Stomach smooth muscle (tissue), 2 donors: ENCODE measurements around the gene CLOCK.

Source experiments
- H3K27ac ChIP-seq: one replicate; pipeline ENCODE4 v1.7.0; 2013; ENCODE audit warnings: mild to moderate bottlenecking, low read length, inconsistent platforms
- H3K27me3 ChIP-seq, 2 donors: one replicate each; pipeline ENCODE4 v1.7.0; 2013; ENCODE audit warnings: low read length in 2 of 2; ENCODE audit not compliant: insufficient read depth in 2 of 2, control insufficient read depth in 1 of 2
- H3K36me3 ChIP-seq, 2 donors: one replicate each; pipeline ENCODE4 v1.7.0; 2013; ENCODE audit warnings: low read length in 2 of 2; ENCODE audit not compliant: control insufficient read depth in 2 of 2, insufficient read depth in 2 of 2
- H3K4me1 ChIP-seq: one replicate; pipeline ENCODE4 v1.7.0; 2013; ENCODE audit warnings: low read length; ENCODE audit not compliant: control insufficient read depth, insufficient read depth
- H3K4me3 ChIP-seq, 2 donors: one replicate each; pipeline ENCODE4 v1.7.0; 2013; ENCODE audit warnings: low read length in 2 of 2
- H3K9ac ChIP-seq, 2 donors: one replicate each; pipeline ENCODE4 v1.7.0; 2013; ENCODE audit warnings: low read length in 2 of 2, mild to moderate bottlenecking in 1 of 2
- H3K9me3 ChIP-seq, 2 donors: one replicate each; pipeline ENCODE4 v1.7.0; 2013; ENCODE audit warnings: low read length in 2 of 2; ENCODE audit not compliant: control insufficient read depth in 2 of 2
- donor health status: healthy.
- donor health status: Pancreatic carcinoma.

Gene CLOCK

GRCh38 chr4:55475394-55476243 lies 71.1 kb downstream of the CLOCK start:
- Histone ChIP-seq H3K27ac (no peak overlapping the region), H3K27me3 (no peaks in the 10 kb centered on the region), H3K9ac (no peak overlapping the region), H3K4me3 (no peak overlapping the region), H3K9me3 (no peaks in the 10 kb centered on the region), H3K36me3 (peaks cover 3 to 18% of the 10 kb centered on the region in 2 donors), H3K4me1 (no peaks in the 10 kb centered on the region)

DNA sequence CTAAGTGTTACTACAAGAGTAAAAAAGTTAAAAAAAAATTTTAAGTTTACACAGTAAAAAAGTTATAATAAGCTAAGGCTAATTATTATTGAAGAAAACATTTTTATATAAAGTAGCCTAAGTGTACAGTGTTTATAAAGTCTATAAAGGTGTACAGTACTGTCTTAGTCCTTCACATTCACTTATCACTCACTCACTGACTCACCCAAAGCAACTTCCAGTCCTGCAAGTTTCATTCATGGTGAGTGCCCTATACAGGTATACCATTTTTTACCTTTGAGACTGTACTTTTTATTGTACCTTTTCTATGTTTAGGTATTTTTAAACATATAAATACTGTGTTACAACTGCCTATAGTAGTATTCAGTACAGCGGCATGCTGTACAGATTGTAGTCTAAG lies 76.7 kb downstream of the CLOCK start:
- no peaks in the 10 kb centered on the region for H3K4me1 ChIP-seq
- no peaks in the 10 kb centered on the region for H3K27me3 ChIP-seq
- no peaks in the 10 kb centered on the region for H3K9me3 ChIP-seq
- peaks cover 9 to 10% of the 10 kb centered on the region in 2 donors for H3K36me3 ChIP-seq
- H3K9ac ChIP-seq, result no peak overlapping the region
- H3K4me3 ChIP-seq, result no peak overlapping the region
- no peak overlapping the region for H3K27ac ChIP-seq

- H3K27ac ChIP-seq, result no peak overlapping the region
- H3K36me3 ChIP-seq, result peaks cover 5 to 8% of the 10 kb centered on the region in 2 donors
- H3K4me3 ChIP-seq, result no peak overlapping the region
- H3K9me3 ChIP-seq, result no peaks in the 10 kb centered on the region
- H3K27me3 ChIP-seq, result no peaks in the 10 kb centered on the region
- H3K4me1 ChIP-seq, result no peaks in the 10 kb centered on the region
- no peak overlapping the region for H3K9ac ChIP-seq
Observed at GRCh38 chr4:55468724-55469123, 78.0 kb downstream of the CLOCK start.

DNA sequence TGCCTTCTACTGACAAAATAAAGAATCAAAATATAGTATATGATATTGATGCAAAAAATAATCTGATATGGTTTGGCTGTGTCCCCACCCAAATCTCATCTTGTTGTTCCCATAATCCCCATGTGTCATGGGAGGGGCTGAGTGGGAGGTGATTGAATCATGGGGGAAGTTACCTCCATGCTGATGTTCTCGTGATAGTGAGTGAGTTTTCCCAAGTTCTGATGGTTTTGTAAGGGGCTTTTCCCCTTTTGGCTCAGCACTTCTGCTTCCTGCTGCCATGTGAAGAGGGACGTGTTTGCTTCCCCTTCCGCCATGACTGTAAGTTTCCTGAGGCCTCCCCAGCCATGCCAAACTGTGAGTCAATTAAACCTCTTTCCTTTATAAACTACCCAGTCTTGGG lies 80.7 kb downstream of the CLOCK start:
- Histone ChIP-seq H3K27ac (no peak overlapping the region), H3K4me3 (no peak overlapping the region), H3K9me3 (no peaks in the 10 kb centered on the region), H3K27me3 (no peaks in the 10 kb centered on the region), H3K4me1 (no peaks in the 10 kb centered on the region), H3K9ac (no peak overlapping the region), H3K36me3 (peaks cover 5 to 8% of the 10 kb centered on the region in 2 donors)

GRCh38 chr4:55458611-55459010 lies 88.1 kb downstream of the CLOCK start:
- Histone ChIP-seq H3K36me3 (peaks cover 0 to 2% of the 10 kb centered on the region in 2 donors), H3K27me3 (no peaks in the 10 kb centered on the region), H3K9ac (no peak overlapping the region), H3K9me3 (no peaks in the 10 kb centered on the region), H3K4me3 (no peak overlapping the region), H3K27ac (no peak overlapping the region), H3K4me1 (no peaks in the 10 kb centered on the region)

- Histone ChIP-seq H3K36me3 (peaks cover 0 to 2% of the 10 kb centered on the region in 2 donors), H3K9me3 (no peaks in the 10 kb centered on the region), H3K4me3 (no peak overlapping the region), H3K4me1 (no peaks in the 10 kb centered on the region), H3K27ac (no peak overlapping the region), H3K27me3 (no peaks in the 10 kb centered on the region), H3K9ac (no peak overlapping the region)
Observed at GRCh38 chr4:55458164-55458563, 88.5 kb downstream of the CLOCK start.

DNA sequence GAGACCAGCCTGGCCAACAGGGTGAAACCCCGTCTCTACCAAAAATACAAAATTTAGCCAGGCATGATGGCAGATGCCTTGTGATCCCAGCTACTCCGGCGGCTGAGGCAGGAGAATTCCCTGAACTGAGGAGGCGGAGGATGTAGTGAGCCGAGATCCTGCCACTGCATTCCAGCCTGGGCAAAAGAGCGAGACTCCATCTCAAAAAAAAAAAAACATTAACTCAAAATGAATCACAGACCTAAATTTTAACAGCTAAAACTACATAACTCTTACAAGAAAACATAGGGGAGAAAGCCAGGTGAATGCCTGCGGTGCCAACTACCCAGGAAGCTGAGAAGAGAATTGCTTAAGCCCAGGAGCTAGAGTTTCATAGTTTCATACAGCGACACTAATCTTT lies 96.1 kb downstream of the CLOCK start:
- no peaks in the 10 kb centered on the region for H3K27me3 ChIP-seq
- no peaks in the 10 kb centered on the region for H3K4me1 ChIP-seq
- no peak overlapping the region for H3K27ac ChIP-seq
- no peak overlapping the region for H3K4me3 ChIP-seq
- H3K36me3 ChIP-seq, result peaks cover 7 to 8% of the 10 kb centered on the region in 2 donors
- no peaks in the 10 kb centered on the region for H3K9me3 ChIP-seq
- no peak overlapping the region for H3K9ac ChIP-seq

DNA sequence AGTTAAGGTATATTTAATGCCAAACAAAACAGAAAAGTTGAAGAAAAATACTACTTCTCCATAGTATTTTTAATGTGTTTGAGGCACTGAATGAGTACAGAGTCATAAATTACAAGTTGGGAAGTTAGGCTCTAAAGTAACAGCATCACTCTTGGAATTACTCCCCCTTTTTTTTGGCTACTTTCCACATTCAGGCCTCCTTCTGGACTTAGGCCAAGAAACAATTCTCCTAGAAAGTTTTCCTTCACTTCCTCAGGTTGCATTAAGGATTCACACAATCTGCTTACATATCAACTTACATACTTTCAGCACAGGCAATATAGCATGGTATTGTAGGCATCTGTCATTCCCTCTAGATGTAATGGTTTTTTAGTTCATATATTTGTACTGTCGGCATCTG lies 98.9 kb downstream of the CLOCK start:
- no peaks in the 10 kb centered on the region for H3K9me3 ChIP-seq
- H3K4me1 ChIP-seq, result no peaks in the 10 kb centered on the region
- no peak overlapping the region for H3K4me3 ChIP-seq
- H3K36me3 ChIP-seq, result peaks cover 9 to 10% of the 10 kb centered on the region in 2 donors
- H3K27me3 ChIP-seq, result no peaks in the 10 kb centered on the region
- H3K27ac ChIP-seq, result no peak overlapping the region
- no peak overlapping the region for H3K9ac ChIP-seq

DNA sequence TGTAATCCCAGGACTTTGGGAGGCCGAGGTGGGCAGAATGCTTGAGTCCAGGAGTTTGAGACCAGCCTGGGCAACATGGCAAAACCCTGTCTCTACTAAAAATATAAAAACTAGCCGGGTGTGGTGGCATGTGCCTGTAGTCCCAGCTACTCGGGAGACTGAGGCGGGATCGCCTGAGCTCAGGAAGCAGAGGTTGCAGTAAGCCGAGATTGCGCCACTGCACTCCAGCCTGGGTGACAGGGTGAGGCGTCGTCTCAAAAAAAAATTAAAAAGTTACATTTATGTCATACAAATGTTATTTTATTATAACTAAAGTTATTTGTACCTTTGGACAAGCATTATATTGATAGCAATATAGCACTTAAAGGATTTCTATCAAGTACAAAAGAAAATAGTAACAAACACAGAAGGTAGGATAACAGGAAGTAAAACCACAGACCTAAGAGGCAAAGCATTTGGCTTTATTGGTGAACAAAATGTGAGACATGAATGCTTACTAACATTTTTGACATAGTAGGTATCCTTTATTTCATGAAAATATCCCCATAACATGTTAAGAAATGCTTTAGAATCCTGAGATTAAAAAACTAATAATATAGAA lies 99.5 kb downstream of the CLOCK start:
- Histone ChIP-seq H3K9me3 (no peaks in the 10 kb centered on the region), H3K27me3 (no peaks in the 10 kb centered on the region), H3K4me3 (no peak overlapping the region), H3K36me3 (peaks cover 7 to 9% of the 10 kb centered on the region in 2 donors), H3K4me1 (no peaks in the 10 kb centered on the region), H3K9ac (no peak overlapping the region), H3K27ac (no peak overlapping the region)

GRCh38 chr4:55446578-55446922 lies 100.2 kb downstream of the CLOCK start:
- Histone ChIP-seq H3K4me3 (no peak overlapping the region), H3K9me3 (no peaks in the 10 kb centered on the region), H3K36me3 (peaks cover 5% of the 10 kb centered on the region in 2 donors), H3K4me1 (no peaks in the 10 kb centered on the region), H3K27ac (no peak overlapping the region), H3K9ac (no peak overlapping the region), H3K27me3 (no peaks in the 10 kb centered on the region)
